NCI-H2227 (cell line): ENCODE measurements around the gene MAPK1.
A peak's percentile ranks its signal among the peaks of the same experiment; 100 is the strongest.
"Not testable (repeated sequence)": the region's sequence is repeated elsewhere in the genome, so short reads cannot be mapped to it uniquely, and the experiment has no call there.

Experiments used
- DNase-seq: peaks from one replicate; lab custom pipeline; 2025; ENCODE audit not compliant: unreplicated experiment; lab: John Stamatoyannopoulos, UW

The MAPK1 gene

DNA sequence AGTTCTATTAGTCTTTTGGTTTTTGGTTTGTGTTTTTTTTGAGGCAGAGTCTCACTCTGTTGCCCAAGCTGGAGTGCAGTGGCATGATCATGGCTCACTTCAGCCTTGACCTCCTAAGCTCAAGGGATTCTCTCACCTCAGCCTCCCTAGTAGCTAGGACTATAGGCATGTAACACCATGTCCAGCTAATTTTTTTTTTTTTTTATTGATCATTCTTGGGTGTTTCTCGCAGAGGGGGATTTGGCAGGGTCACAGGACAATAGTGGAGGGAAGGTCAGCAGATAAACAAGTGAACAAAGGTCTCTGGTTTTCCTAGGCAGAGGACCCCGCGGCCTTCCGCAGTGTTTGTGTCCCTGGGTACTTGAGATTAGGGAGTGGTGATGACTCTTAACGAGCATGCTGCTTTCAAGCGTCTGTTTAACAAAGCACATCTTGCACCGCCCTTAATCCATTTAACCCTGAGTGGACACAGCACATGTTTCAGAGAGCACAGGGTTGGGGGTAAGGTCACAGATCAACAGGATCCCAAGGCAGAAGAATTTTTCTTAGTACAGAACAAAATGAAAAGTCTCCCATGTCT, 15.4 kb upstream of the MAPK1 start:
- DNase-seq: not testable (repeated sequence)

GRCh38 chr22:21881841-21882753, 14.7 kb upstream of the MAPK1 start:
- DNase-seq: no peak

- DNase-seq: no peak
These were observed 9.2 kb upstream of the MAPK1 start for GRCh38 chr22:21876486-21877176.

DNA sequence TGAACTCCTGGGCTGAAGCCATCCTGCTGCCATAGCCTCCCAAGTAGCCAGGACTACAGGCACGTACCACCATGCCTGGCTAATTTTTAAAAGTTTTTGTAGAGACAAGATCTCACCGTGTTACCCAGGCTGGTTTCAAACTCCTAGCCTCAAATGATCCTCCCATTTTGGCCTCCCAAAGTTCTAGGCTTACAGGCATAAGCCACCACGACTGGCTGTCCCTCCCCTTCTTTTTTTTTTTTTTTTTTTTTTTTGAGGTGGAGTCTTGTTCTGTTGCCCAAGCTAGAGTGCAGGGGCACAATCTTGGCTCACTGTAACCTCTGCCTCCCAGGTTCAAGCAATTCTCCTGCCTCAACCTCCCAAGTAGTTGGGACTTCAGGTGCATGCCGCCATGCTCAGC, 7.5 kb upstream of the MAPK1 start:
- DNase-seq: not testable (repeated sequence)

DNA sequence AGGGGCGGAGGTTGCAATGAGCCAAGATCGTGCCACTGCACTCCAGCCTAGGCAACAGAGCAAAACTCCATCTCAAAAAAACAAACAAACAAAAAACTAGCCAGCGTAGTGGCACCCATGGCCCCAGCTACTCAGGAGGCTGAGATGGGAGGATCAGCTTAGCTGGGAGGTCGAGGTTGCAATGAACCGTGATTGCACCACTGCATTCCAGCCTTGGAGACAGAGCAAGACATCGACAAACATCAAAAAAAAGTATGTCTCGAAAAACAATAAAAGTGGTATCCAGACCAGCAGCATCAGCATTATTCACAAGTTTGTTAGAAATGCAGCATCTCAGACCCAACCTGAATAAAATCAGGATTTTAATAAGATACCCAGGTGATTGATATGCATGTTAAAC, 6.2 kb upstream of the MAPK1 start:
- no peak for DNase-seq

GRCh38 chr22:21872741-21873140, 5.3 kb upstream of the MAPK1 start:
- not testable (repeated sequence) for DNase-seq

DNA sequence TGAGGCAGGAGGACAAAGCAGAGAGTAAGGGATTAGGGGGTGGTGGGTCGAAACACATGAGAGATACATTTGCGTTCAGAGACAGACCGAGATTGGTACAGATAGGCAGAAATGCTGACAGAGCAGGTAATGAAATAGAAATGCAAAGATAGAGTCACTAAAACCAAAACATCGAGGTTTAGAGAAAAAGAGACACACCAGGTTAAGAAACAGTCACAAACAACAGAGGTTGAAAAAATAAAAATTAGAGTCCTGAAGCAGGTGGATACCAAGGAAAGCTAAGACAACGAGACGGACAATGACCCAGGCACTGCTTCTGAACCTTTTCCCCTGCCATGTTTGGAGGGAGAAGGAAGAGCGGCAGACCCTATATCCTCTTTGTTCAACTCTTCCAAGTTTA, 1.2 kb upstream of the MAPK1 start:
- DNase-seq: no peak

DNA sequence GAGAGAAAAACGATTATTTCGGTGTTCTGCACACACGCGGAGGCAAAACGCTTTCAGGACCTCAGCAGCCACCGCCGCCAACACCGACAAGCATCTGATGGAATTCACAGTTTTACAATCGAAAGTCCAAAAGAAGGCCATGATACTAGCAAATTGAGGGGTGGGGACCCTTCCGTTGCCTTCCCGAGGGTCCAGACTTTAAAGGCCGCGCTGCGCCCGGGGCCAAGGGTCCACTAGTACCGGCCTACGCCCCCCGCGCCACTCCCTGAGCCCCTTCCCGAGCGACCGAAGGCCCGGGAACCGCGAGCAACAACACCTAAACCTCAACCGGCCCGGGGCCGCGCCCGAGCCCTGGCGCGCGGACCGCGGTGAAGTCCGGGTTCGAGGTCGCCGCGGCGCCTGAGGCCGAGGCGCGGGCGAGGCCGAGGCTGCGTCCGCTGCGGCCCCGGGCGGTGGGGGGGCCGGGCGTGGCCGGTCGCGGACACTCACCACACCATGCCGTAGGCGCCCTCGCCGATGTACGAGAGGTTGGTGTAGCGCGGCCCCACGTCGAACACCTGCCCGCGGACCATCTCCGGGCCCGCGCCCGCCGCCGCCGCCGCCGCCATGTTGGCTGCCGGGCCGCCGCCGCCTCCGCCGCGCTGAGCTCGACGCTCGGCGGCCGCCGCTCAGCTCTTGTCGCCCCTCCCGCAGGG, 465 bp downstream of the MAPK1 start:
- DNase-seq: peak; percentile 45

DNA sequence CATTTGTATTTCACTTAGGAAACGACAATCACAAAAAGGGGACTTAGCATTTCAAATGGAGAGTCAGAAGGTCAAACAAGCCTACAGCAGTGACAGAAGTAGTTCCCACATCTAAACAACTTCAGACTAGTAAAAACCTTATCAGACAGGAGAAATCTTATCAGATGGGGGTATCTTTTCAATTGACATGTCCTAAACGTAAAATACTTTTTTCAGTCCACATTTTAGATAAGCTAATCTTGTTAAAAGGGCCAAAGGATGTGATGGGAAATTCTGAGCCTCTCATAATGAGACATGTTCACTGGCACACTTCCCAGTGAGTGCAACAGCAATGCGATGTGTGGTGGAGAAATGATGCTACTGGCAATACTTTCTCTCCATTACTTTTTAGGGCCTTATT, 2.4 kb downstream of the MAPK1 start:
- no peak for DNase-seq

- DNase-seq: no peak
These were observed 4.8 kb downstream of the MAPK1 start for GRCh38 chr22:21862386-21863245.

- DNase-seq: no peak
These were observed 5.6 kb downstream of the MAPK1 start for GRCh38 chr22:21861851-21862250.

DNA sequence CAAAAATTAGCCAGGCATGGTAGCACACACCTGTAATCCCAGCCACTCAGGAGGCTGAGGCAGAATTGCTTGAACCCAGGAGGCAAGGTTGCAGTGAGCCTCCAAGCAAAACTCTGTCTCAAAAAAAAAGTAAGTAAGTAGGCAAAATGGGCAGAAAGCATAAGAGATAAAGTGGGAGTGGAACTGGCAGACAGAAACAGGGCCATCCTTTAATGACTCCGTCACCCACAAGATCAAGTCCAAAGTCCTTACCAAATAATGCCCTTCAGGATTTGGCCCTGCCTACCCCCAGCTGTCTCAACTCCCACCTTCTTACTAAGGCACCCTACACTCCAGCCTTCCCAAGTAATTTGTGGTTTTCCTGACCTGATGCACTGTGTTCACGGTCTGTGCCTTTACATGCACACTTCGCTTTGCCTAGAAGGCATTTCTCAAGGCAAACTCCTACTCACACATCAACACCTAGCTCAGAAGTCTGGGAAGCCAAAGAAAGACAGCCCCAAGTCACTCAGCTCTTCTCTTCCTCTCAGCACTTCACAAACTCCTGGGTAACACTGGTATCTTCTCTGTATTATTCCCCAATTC, 6.1 kb downstream of the MAPK1 start:
- DNase-seq: no peak

- DNase-seq: no peak
These were observed 6.9 kb downstream of the MAPK1 start for GRCh38 chr22:21860491-21861039.

GRCh38 chr22:21858025-21858764, 9.2 kb downstream of the MAPK1 start:
- no peak for DNase-seq

GRCh38 chr22:21857481-21857914, 9.9 kb downstream of the MAPK1 start:
- no peak for DNase-seq

- DNase-seq: no peak
These were observed 10.6 kb downstream of the MAPK1 start for GRCh38 chr22:21856868-21857267.

- no peak for DNase-seq
These were observed 11.2 kb downstream of the MAPK1 start for GRCh38 chr22:21856197-21856596.

DNA sequence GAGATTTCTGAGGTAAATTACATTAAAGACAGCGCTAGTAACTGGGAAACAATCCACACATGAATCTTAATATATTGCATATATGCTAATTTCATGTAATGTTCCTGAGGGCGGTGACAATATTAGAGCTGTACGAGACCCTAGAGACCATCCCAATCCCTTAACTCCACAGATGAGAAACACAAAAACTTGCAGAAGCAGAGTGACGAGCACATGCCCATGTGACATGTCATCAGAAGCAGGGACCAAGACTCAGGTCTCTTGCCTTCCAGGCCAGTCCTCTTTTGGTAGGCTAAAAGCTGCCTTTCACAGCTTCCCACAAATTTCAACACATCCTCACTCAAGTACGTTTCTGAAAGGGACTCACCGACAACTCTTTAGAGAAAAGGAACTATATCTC, 11.8 kb downstream of the MAPK1 start:
- no peak for DNase-seq

GRCh38 chr22:21850660-21851059, 16.8 kb downstream of the MAPK1 start:
- no peak for DNase-seq
